ENCODE data around the gene INAFM1.

INAFM1 gene

DNA sequence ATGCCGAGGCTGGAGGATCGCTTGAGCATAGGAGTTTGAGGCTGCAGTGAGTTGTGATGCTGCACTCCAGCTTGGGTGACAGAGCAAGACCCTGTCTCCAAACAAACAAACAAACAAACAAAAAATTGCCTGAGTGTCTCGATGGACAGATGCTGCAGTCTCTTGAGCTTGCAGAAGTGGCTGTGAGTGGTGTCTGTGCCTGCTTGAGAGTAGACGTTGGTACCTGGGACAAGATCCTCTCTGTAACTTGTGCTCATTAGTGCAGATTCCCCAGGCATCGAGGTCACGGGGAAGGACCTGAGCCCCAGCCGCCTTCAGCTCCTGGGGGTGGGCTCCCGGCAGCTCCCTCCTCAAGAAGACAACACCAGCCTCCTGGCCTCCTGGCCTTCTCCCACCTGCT is 48.7 kb downstream of the INAFM1 start:
- H3K27me3 ChIP-seq (ENCODE audit: control insufficient read depth, insufficient read depth, low read length), result no peaks in the 10 kb centered on the region
- H3K4me3 ChIP-seq (ENCODE audit: low read depth, low read length), result no peak overlapping the region
- H3K36me3 ChIP-seq (ENCODE audit: control insufficient read depth, insufficient read depth, low read length), result no peaks in the 10 kb centered on the region
- H3K27ac ChIP-seq, result no peak overlapping the region
- H3K4me2 ChIP-seq (ENCODE audit: low read length), result no peak overlapping the region
- no peaks in the 10 kb centered on the region for H3K4me1 ChIP-seq
- TF ChIP-seq CTCF (IDR thresholded peaks at IDR 0.05), result no peak
- no peaks in the 10 kb centered on the region for H3K79me2 ChIP-seq
- no peaks in the 10 kb centered on the region for H3K9me3 ChIP-seq (ENCODE audit: control insufficient read depth, low read length)
- H3K9ac ChIP-seq, result no peak overlapping the region
- no peak overlapping the region for H2AFZ ChIP-seq

DNA sequence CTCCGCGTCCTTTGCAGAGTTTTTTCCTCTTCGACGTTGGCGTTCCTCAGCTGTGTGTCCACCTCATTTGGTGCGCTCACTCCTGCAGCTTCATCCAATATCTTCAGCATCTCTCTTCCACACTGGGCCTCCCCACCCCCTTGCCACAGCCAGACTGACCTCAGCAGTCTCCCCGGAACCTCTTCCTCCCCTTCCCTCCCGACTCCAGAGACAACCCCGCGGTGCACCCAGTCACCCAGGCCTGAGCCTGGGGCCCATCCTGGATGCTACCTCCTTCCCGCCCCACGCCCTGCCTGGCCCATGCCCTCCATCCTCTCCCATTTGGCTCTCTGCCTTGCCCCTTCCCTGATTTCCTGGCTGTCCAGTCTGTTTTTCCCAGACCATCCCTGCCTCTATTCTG is 49.2 kb downstream of the INAFM1 start:
- Histone ChIP-seq H2AFZ (no peak overlapping the region), H3K4me3 (ENCODE audit: low read depth, low read length) (peak overlapping the region; percentile 27), H3K9me3 (ENCODE audit: control insufficient read depth, low read length) (no peaks in the 10 kb centered on the region), H3K79me2 (no peaks in the 10 kb centered on the region), H3K4me2 (ENCODE audit: low read length) (no peak overlapping the region), H3K27ac (peak overlapping the region; percentile 16), H3K9ac (no peak overlapping the region), H3K4me1 (no peaks in the 10 kb centered on the region), H3K27me3 (ENCODE audit: control insufficient read depth, insufficient read depth, low read length) (no peaks in the 10 kb centered on the region), H3K36me3 (ENCODE audit: control insufficient read depth, insufficient read depth, low read length) (no peaks in the 10 kb centered on the region)
- no peak for TF ChIP-seq CTCF (IDR thresholded peaks at IDR 0.05)

DNA sequence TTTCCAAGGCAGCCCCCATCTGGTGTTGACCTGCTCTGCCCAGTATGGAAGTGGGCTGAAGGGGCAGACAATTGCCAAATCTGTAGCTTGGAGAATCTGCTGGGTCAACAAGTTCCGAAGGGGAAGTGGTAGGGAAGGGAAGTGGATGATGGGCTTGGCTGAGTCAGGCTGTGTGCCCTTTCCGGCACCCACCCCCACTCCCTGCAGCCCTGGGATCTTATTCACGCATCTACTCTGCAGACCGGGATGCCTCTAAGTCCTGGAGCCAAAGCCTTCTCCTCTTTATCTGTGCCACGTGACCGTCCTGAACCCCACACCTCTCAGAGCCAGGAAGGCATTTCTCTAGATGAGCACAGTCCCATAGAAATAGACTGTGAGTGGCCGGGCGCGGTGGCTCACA is 49.8 kb downstream of the INAFM1 start:
- no peak for TF ChIP-seq CTCF (IDR thresholded peaks at IDR 0.05)
- Histone ChIP-seq H3K36me3 (ENCODE audit: control insufficient read depth, insufficient read depth, low read length) (no peaks in the 10 kb centered on the region), H2AFZ (no peak overlapping the region), H3K79me2 (no peaks in the 10 kb centered on the region), H3K9me3 (ENCODE audit: control insufficient read depth, low read length) (no peaks in the 10 kb centered on the region), H3K4me3 (ENCODE audit: low read depth, low read length) (no peak overlapping the region), H3K27ac (peak overlapping the region; percentile 16), H3K9ac (no peak overlapping the region), H3K4me1 (no peaks in the 10 kb centered on the region), H3K27me3 (ENCODE audit: control insufficient read depth, insufficient read depth, low read length) (no peaks in the 10 kb centered on the region), H3K4me2 (ENCODE audit: low read length) (no peak overlapping the region)
